HEK293 (cell line): ENCODE measurements around the gene NUP160.

ENCODE experiments used
- CTCF ChIA-PET: fragments of 350-600 bp; formaldehyde crosslinking; extraction: SDS; loops from one replicate; lab custom pipeline; 2021; ENCODE audit warnings: antibody characterized with exemption; lab: Yijun Ruan, JAX
- POLR2A ChIA-PET: fragments of 300-600 bp; formaldehyde crosslinking; extraction: SDS; loops from one replicate; lab custom pipeline; 2020; ENCODE audit warnings: antibody characterized with exemption, inconsistent platforms; lab: Yijun Ruan, JAX
- H3K27ac ChIP-seq: fragments of 200-500 bp; sonication (Bioruptor generic); 2 replicates; pipeline ENCODE4 v1.5.1; 2014; ENCODE audit warnings: low read depth, low read length, control low read depth, inconsistent platforms; ENCODE audit errors: extremely low read depth
- H3K36me3 ChIP-seq, 2 experiments: fragments of 200-500 bp in 1 of 2; sonication (Bioruptor generic) in 1 of 2; 1 replicate in 1 of 2; 2 replicates in 1 of 2; pipeline ENCODE4 v1.5.1; 2014 to 2017; ENCODE audit warnings: inconsistent platforms in 2 of 2, low read length in 2 of 2; ENCODE audit not compliant: control insufficient read depth in 2 of 2, insufficient read depth in 1 of 2
- H3K4me1 ChIP-seq: fragments of 200-500 bp; sonication (Bioruptor generic); 2 replicates; pipeline ENCODE4 v1.5.1; 2014; ENCODE audit warnings: mild to moderate bottlenecking, low read length, inconsistent platforms; ENCODE audit not compliant: control insufficient read depth, insufficient read depth
- H3K4me3 ChIP-seq: 2 replicates; pipeline ENCODE4 v1.5.1; 2011; ENCODE audit warnings: low read depth, mild to moderate bottlenecking, control low read depth, low read length, moderate library complexity
- H3K9me3 ChIP-seq: fragments of 200-500 bp; sonication (Bioruptor generic); 2 replicates; pipeline ENCODE4 v1.5.1; 2014; ENCODE audit warnings: low read depth, low read length, inconsistent platforms; ENCODE audit not compliant: control insufficient read depth, insufficient read depth
- BCL6B ChIP-seq: fragments of 450-650 bp; formaldehyde crosslinking; IDR thresholded peaks from 2 replicates; pipeline ENCODE4 v1.5.1; 2017; ENCODE audit warnings: missing biosample characterization, missing genetic modification characterization
- HOXA7 ChIP-seq: sonication (generic); formaldehyde crosslinking; IDR thresholded peaks from 2 replicates; pipeline ENCODE4 v1.8.1; 2022; ENCODE audit warnings: missing genetic modification reagents, borderline replicate concordance
- HOXC10 ChIP-seq: sonication (generic); formaldehyde crosslinking; IDR thresholded peaks from 2 replicates; pipeline ENCODE4 v1.8.1; 2023; ENCODE audit warnings: mild to moderate bottlenecking, missing genetic modification reagents
- OSR2 ChIP-seq: fragments of 450-650 bp; formaldehyde crosslinking; IDR thresholded peaks from 2 replicates; pipeline ENCODE4 v1.5.1; 2016; ENCODE audit warnings: missing biosample characterization, missing genetic modification characterization
- REPIN1 ChIP-seq: fragments of 450-650 bp; formaldehyde crosslinking; IDR thresholded peaks from 2 replicates; pipeline ENCODE4 v1.5.1; 2017; ENCODE audit warnings: missing biosample characterization, missing genetic modification characterization, low read depth
- SCRT1 ChIP-seq: fragments of 450-650 bp; formaldehyde crosslinking; IDR thresholded peaks from 2 replicates; pipeline ENCODE4 v1.5.1; 2016; ENCODE audit warnings: missing biosample characterization, missing genetic modification characterization, borderline replicate concordance
- SCRT2 ChIP-seq: fragments of 450-650 bp; formaldehyde crosslinking; IDR thresholded peaks from 2 replicates; pipeline ENCODE4 v1.5.1; 2016; ENCODE audit warnings: missing biosample characterization, missing genetic modification characterization
- TCF7L2 ChIP-seq: IDR thresholded peaks from 2 replicates; pipeline ENCODE4 v1.6.1; 2011; ENCODE audit warnings: low read depth, mild to moderate bottlenecking, inconsistent platforms, low read length, moderate library complexity, borderline replicate concordance
- YY2 ChIP-seq: fragments of 450-650 bp; formaldehyde crosslinking; IDR thresholded peaks from 2 replicates; pipeline ENCODE4 v1.5.1; 2016; ENCODE audit warnings: missing biosample characterization, missing genetic modification characterization
- ZFP37 ChIP-seq: fragments of 450-650 bp; formaldehyde crosslinking; IDR thresholded peaks from 2 replicates; pipeline ENCODE4 v1.5.1; 2016; ENCODE audit warnings: missing biosample characterization, missing genetic modification characterization
- ZIC2 ChIP-seq: fragments of 450-650 bp; formaldehyde crosslinking; IDR thresholded peaks from 2 replicates; pipeline ENCODE4 v1.5.1; 2016; ENCODE audit warnings: missing biosample characterization, missing genetic modification characterization
- ZNF10 ChIP-seq: fragments of 450-650 bp; formaldehyde crosslinking; IDR thresholded peaks from 2 replicates; pipeline ENCODE4 v1.5.1; 2017; ENCODE audit warnings: missing biosample characterization, missing genetic modification characterization
- ZNF404 ChIP-seq: fragments of 450-650 bp; formaldehyde crosslinking; IDR thresholded peaks from 2 replicates; pipeline ENCODE4 v1.5.1; 2017; ENCODE audit warnings: missing biosample characterization, missing genetic modification characterization
- ZNF423 ChIP-seq: fragments of 450-650 bp; formaldehyde crosslinking; IDR thresholded peaks from 2 replicates; pipeline ENCODE4 v1.5.1; 2016; ENCODE audit warnings: missing biosample characterization, missing genetic modification characterization
- ZNF514 ChIP-seq: fragments of 450-650 bp; formaldehyde crosslinking; IDR thresholded peaks from 2 replicates; pipeline ENCODE4 v1.5.1; 2016; ENCODE audit warnings: missing biosample characterization, missing genetic modification characterization
- ZNF518A ChIP-seq: fragments of 450-650 bp; formaldehyde crosslinking; conservative IDR thresholded peaks from 2 replicates; pipeline ENCODE4 v1.5.1; 2016; ENCODE audit warnings: low read depth, missing biosample characterization, missing genetic modification characterization
- ZNF548 ChIP-seq: fragments of 450-650 bp; formaldehyde crosslinking; IDR thresholded peaks from 2 replicates; pipeline ENCODE4 v1.5.1; 2016; ENCODE audit warnings: missing biosample characterization, missing genetic modification characterization
- ZNF561 ChIP-seq: fragments of 450-650 bp; IDR thresholded peaks from 2 replicates; pipeline ENCODE4 v1.5.1; 2018; ENCODE audit warnings: missing biosample characterization, missing genetic modification characterization, borderline replicate concordance
- ZNF596 ChIP-seq: fragments of 450-650 bp; IDR thresholded peaks from 2 replicates; pipeline ENCODE4 v1.5.0; 2018; ENCODE audit warnings: missing biosample characterization, mild to moderate bottlenecking, missing genetic modification characterization, moderate library complexity
- ZNF664 ChIP-seq: fragments of 450-650 bp; formaldehyde crosslinking; IDR thresholded peaks from 2 replicates; pipeline ENCODE4 v1.5.1; 2016; ENCODE audit warnings: missing biosample characterization, missing genetic modification characterization
- ZNF747 ChIP-seq: fragments of 450-650 bp; formaldehyde crosslinking; IDR thresholded peaks from 2 replicates; pipeline ENCODE4 v1.5.1; 2016; ENCODE audit warnings: missing biosample characterization, missing genetic modification characterization
- ZXDB ChIP-seq: fragments of 450-650 bp; formaldehyde crosslinking; IDR thresholded peaks from 2 replicates; pipeline ENCODE4 v1.5.1; 2016; ENCODE audit warnings: missing biosample characterization, missing genetic modification characterization
- TF ChIP-seq, protein P1 (sequence below): fragments of 450-650 bp; formaldehyde crosslinking; IDR thresholded peaks from 2 replicates; pipeline ENCODE4 v1.5.1; 2017; ENCODE audit warnings: missing biosample characterization, missing genetic modification characterization

NUP160 gene

GRCh38 chr11:47783087-47783610 lies 65.0 kb downstream of the NUP160 start:
- CTCF ChIA-PET, result no interaction called here
- POLR2A ChIA-PET, result interaction anchor here (0.6 kb wide), 1 partner anchor 208 kb away, joined by 3 read pairs; no protein-coding TSS in a partner anchor
- Histone ChIP-seq H3K4me3 (no peak overlapping the region), H3K9me3 (no peaks in the 10 kb centered on the region), H3K36me3 (peaks cover 36 to 79% of the 10 kb centered on the region in 2 experiments; a peak in 2 of 3 replicates), H3K27ac (no peak overlapping the region), H3K4me1 (no peaks in the 10 kb centered on the region)
- TF ChIP-seq, protein P1, sequence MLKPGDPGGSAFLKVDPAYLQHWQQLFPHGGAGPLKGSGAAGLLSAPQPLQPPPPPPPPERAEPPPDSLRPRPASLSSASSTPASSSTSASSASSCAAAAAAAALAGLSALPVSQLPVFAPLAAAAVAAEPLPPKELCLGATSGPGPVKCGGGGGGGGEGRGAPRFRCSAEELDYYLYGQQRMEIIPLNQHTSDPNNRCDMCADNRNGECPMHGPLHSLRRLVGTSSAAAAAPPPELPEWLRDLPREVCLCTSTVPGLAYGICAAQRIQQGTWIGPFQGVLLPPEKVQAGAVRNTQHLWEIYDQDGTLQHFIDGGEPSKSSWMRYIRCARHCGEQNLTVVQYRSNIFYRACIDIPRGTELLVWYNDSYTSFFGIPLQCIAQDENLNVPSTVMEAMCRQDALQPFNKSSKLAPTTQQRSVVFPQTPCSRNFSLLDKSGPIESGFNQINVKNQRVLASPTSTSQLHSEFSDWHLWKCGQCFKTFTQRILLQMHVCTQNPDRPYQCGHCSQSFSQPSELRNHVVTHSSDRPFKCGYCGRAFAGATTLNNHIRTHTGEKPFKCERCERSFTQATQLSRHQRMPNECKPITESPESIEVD, result peak; percentile 73
- TF ChIP-seq BCL6B (tag by site-specific recombination), result no peak
- 0 out of 2 replicates have a peak, but pooled peaks have one; percentile 10 for TF ChIP-seq ZXDB (tag by site-specific recombination)

- TF ChIP-seq REPIN1 (tag by site-specific recombination) (no peak), TCF7L2 (no peak), HOXC10 (CRISPR knock-in tag) (no peak), ZNF423 (tag by site-specific recombination) (no peak), SCRT2 (no peak), SCRT1 (tag by site-specific recombination) (no peak), ZNF664 (no peak), ZFP37 (tag by site-specific recombination) (no peak), ZNF561 (no peak), HOXA7 (CRISPR knock-in tag) (no peak), ZNF514 (tag by site-specific recombination) (no peak), ZNF596 (tag by site-specific recombination) (no peak), ZNF404 (tag by site-specific recombination) (no peak), ZNF747 (tag by site-specific recombination) (no peak), ZNF518A (no peak), ZNF10 (tag by site-specific recombination) (no peak), OSR2 (tag by site-specific recombination) (no peak), ZIC2 (no peak), YY2 (no peak), ZNF548 (tag by site-specific recombination) (no peak)
- Histone ChIP-seq H3K4me1 (no peaks in the 10 kb centered on the region), H3K36me3 (peaks cover 30 to 74% of the 10 kb centered on the region in 2 experiments; a peak in 2 of 3 replicates), H3K4me3 (no peak overlapping the region), H3K27ac (no peak overlapping the region), H3K9me3 (no peaks in the 10 kb centered on the region)
- CTCF ChIA-PET, result interaction anchor here (1.3 kb wide), 1 partner anchor 11 kb away, joined by 3 read pairs; no protein-coding TSS in a partner anchor
- POLR2A ChIA-PET, result interaction anchor here (1.1 kb wide), 1 partner anchor 11 kb away, joined by 4 read pairs; the partner anchor contains the start of gene FNBP4
Observed at GRCh38 chr11:47778878-47779483, 69.2 kb downstream of the NUP160 start.
